SJCRH30 (cell line): Measurements from ENCODE around the gene PTCSC3. TPM values are rescaled to one million over a fixed set of nuclear protein-coding genes. Genes with fewer than 3 reads are reported as not detected.

ENCODE experiments used
- DNase-seq, 2 experiments: peaks; one replicate each; pipeline ENCODE4 v3.0.0-alpha.2; 2015 to 2020
- H3K27ac ChIP-seq: fragments of 250-450 bp; sonication (Bioruptor Pico); 2 replicates; pipeline ENCODE4 v1.5.1; 2020; ENCODE audit warnings: mild to moderate bottlenecking, moderate library complexity
- H3K27me3 ChIP-seq: fragments of 250-450 bp; sonication (Bioruptor Pico); 2 replicates; pipeline ENCODE4 v1.5.1; 2020; ENCODE audit warnings: mild to moderate bottlenecking, moderate library complexity
- H3K36me3 ChIP-seq: fragments of 250-450 bp; sonication (Bioruptor Pico); 2 replicates; pipeline ENCODE4 v1.5.1; 2020; ENCODE audit warnings: mild to moderate bottlenecking, moderate library complexity
- H3K4me1 ChIP-seq: fragments of 250-450 bp; sonication (Bioruptor Pico); 2 replicates; pipeline ENCODE4 v1.5.1; 2020; ENCODE audit warnings: mild to moderate bottlenecking, moderate library complexity
- H3K4me3 ChIP-seq: fragments of 250-450 bp; sonication (Bioruptor Pico); 2 replicates; pipeline ENCODE4 v1.5.1; 2020; ENCODE audit warnings: mild to moderate bottlenecking, moderate library complexity
- H3K9me3 ChIP-seq: fragments of 250-450 bp; sonication (Bioruptor Pico); replicated peaks from 2 replicates; pipeline ENCODE4 v1.5.1; 2020; ENCODE audit warnings: mild to moderate bottlenecking, moderate library complexity
- total RNA-seq: library from RNA; depleted of rRNA; stranded (reverse); fragments of >200 nt; shearing (Covaris generic); gene quantifications from 2 replicates; pipeline ENCODE4 v1.2.3, GENCODE V29; 2014; rRNA removed

Gene PTCSC3
- not detected in 2 replicates for total RNA-seq

GRCh38 chr14:36176524-36176923 lies at the start of gene PTCSC3:
PTCSC3 (minus strand) TSS chr14:36176722.
- no peak for DNase-seq
- H3K27ac ChIP-seq, result no peak within 1 kb of the TSS
- H3K4me1 ChIP-seq, result no peaks in the 10 kb centered on the region
- H3K36me3 ChIP-seq, result no peaks in the 10 kb centered on the region
- no peak within 1 kb of the TSS for H3K4me3 ChIP-seq
- H3K27me3 ChIP-seq, result 0 out of 2 replicates have a peak, but pooled peaks cover under 1% of the 10 kb centered on the region
- no peaks in the 10 kb centered on the region for H3K9me3 ChIP-seq

- no peak overlapping the region for H3K4me3 ChIP-seq
- H3K4me1 ChIP-seq, result no peaks in the 10 kb centered on the region
- H3K27me3 ChIP-seq, result no peaks in the 10 kb centered on the region
- H3K27ac ChIP-seq, result no peak overlapping the region
- H3K36me3 ChIP-seq, result no peaks in the 10 kb centered on the region
- H3K9me3 ChIP-seq, result no peaks in the 10 kb centered on the region
- DNase-seq, result no peak
Observed at GRCh38 chr14:36226164-36226563, 49.6 kb upstream of the PTCSC3 start.

- H3K9me3 ChIP-seq, result no peaks in the 10 kb centered on the region
- no peak for DNase-seq
- H3K36me3 ChIP-seq, result no peaks in the 10 kb centered on the region
- no peaks in the 10 kb centered on the region for H3K27me3 ChIP-seq
- no peak overlapping the region for H3K4me3 ChIP-seq
- H3K4me1 ChIP-seq, result no peaks in the 10 kb centered on the region
- no peak overlapping the region for H3K27ac ChIP-seq
Observed at GRCh38 chr14:36224176-36224575, 47.7 kb upstream of the PTCSC3 start.

- H3K4me3 ChIP-seq, result no peak overlapping the region
- no peak for DNase-seq
- no peaks in the 10 kb centered on the region for H3K36me3 ChIP-seq
- no peaks in the 10 kb centered on the region for H3K9me3 ChIP-seq
- H3K4me1 ChIP-seq, result no peaks in the 10 kb centered on the region
- no peak overlapping the region for H3K27ac ChIP-seq
- H3K27me3 ChIP-seq, result no peaks in the 10 kb centered on the region
Observed at GRCh38 chr14:36223558-36223957, 47.0 kb upstream of the PTCSC3 start.

- no peak for DNase-seq
Observed at GRCh38 chr14:36222952-36223468, 46.5 kb upstream of the PTCSC3 start.

GRCh38 chr14:36222337-36222736 lies 45.8 kb upstream of the PTCSC3 start:
- Histone ChIP-seq H3K9me3 (no peaks in the 10 kb centered on the region), H3K27me3 (0 out of 2 replicates have a peak, but pooled peaks cover 3% of the 10 kb centered on the region)

More at GRCh38 chr14:36222952-36223468, 46.5 kb upstream of the PTCSC3 start:
- no peak overlapping the region for H3K4me3 ChIP-seq
- no peaks in the 10 kb centered on the region for H3K4me1 ChIP-seq
- no peaks in the 10 kb centered on the region for H3K27me3 ChIP-seq
- no peak overlapping the region for H3K27ac ChIP-seq
- H3K9me3 ChIP-seq, result no peaks in the 10 kb centered on the region
- H3K36me3 ChIP-seq, result no peaks in the 10 kb centered on the region

GRCh38 chr14:36221112-36221511 lies 44.6 kb upstream of the PTCSC3 start:
- no peaks in the 10 kb centered on the region for H3K4me1 ChIP-seq
- H3K4me3 ChIP-seq, result no peak overlapping the region
- DNase-seq, result no peak
- H3K9me3 ChIP-seq, result no peaks in the 10 kb centered on the region
- no peak overlapping the region for H3K27ac ChIP-seq
- H3K27me3 ChIP-seq, result 0 out of 2 replicates have a peak, but pooled peaks cover 10% of the 10 kb centered on the region
- H3K36me3 ChIP-seq, result no peaks in the 10 kb centered on the region

More at GRCh38 chr14:36222337-36222736, 45.8 kb upstream of the PTCSC3 start:
- no peak for DNase-seq
- Histone ChIP-seq H3K36me3 (no peaks in the 10 kb centered on the region), H3K4me1 (no peaks in the 10 kb centered on the region), H3K4me3 (no peak overlapping the region), H3K27ac (no peak overlapping the region)

GRCh38 chr14:36217732-36218131 lies 41.2 kb upstream of the PTCSC3 start:
- no peak for DNase-seq

GRCh38 chr14:36217027-36217426 lies 40.5 kb upstream of the PTCSC3 start:
- Histone ChIP-seq H3K36me3 (no peaks in the 10 kb centered on the region), H3K9me3 (no peaks in the 10 kb centered on the region), H3K27ac (no peak overlapping the region), H3K4me3 (no peak overlapping the region), H3K27me3 (0 out of 2 replicates have a peak, but pooled peaks cover 14% of the 10 kb centered on the region), H3K4me1 (no peaks in the 10 kb centered on the region)
- DNase-seq, result no peak

More at GRCh38 chr14:36217732-36218131, 41.2 kb upstream of the PTCSC3 start:
- Histone ChIP-seq H3K27ac (no peak overlapping the region), H3K9me3 (no peaks in the 10 kb centered on the region), H3K4me1 (no peaks in the 10 kb centered on the region), H3K27me3 (0 out of 2 replicates have a peak, but pooled peaks cover 14% of the 10 kb centered on the region), H3K36me3 (no peaks in the 10 kb centered on the region), H3K4me3 (no peak overlapping the region)

- no peak for DNase-seq
- H3K27me3 ChIP-seq, result 0 out of 2 replicates have a peak, but pooled peaks cover 14% of the 10 kb centered on the region
- H3K27ac ChIP-seq, result no peak overlapping the region
- no peaks in the 10 kb centered on the region for H3K36me3 ChIP-seq
- H3K9me3 ChIP-seq, result no peaks in the 10 kb centered on the region
- no peak overlapping the region for H3K4me3 ChIP-seq
- H3K4me1 ChIP-seq, result no peaks in the 10 kb centered on the region
Observed at GRCh38 chr14:36215217-36215598, 38.7 kb upstream of the PTCSC3 start.

- H3K4me1 ChIP-seq, result no peaks in the 10 kb centered on the region
Observed at GRCh38 chr14:36214476-36215216, 38.1 kb upstream of the PTCSC3 start.

GRCh38 chr14:36212987-36213386 lies 36.5 kb upstream of the PTCSC3 start:
- no peak for DNase-seq
- Histone ChIP-seq H3K9me3 (no peaks in the 10 kb centered on the region), H3K27me3 (0 out of 2 replicates have a peak, but pooled peaks cover 14% of the 10 kb centered on the region), H3K36me3 (no peaks in the 10 kb centered on the region), H3K4me3 (no peak overlapping the region), H3K27ac (no peak overlapping the region), H3K4me1 (no peaks in the 10 kb centered on the region)

More at GRCh38 chr14:36214476-36215216, 38.1 kb upstream of the PTCSC3 start:
- Histone ChIP-seq H3K27me3 (0 out of 2 replicates have a peak, but pooled peaks cover 14% of the 10 kb centered on the region), H3K27ac (no peak overlapping the region), H3K9me3 (no peaks in the 10 kb centered on the region), H3K4me3 (no peak overlapping the region), H3K36me3 (no peaks in the 10 kb centered on the region)
- DNase-seq, result no peak

- no peaks in the 10 kb centered on the region for H3K4me1 ChIP-seq
- DNase-seq, result no peak
- H3K36me3 ChIP-seq, result no peaks in the 10 kb centered on the region
- no peaks in the 10 kb centered on the region for H3K9me3 ChIP-seq
- H3K4me3 ChIP-seq, result no peak overlapping the region
- no peak overlapping the region for H3K27ac ChIP-seq
- 0 out of 2 replicates have a peak, but pooled peaks cover 12% of the 10 kb centered on the region for H3K27me3 ChIP-seq
Observed at GRCh38 chr14:36212577-36212976, 36.1 kb upstream of the PTCSC3 start.

- no peak overlapping the region for H3K27ac ChIP-seq
- no peaks in the 10 kb centered on the region for H3K9me3 ChIP-seq
- DNase-seq, result no peak
- H3K4me1 ChIP-seq, result no peaks in the 10 kb centered on the region
- no peak overlapping the region for H3K4me3 ChIP-seq
- no peaks in the 10 kb centered on the region for H3K36me3 ChIP-seq
- 0 out of 2 replicates have a peak, but pooled peaks cover 6% of the 10 kb centered on the region for H3K27me3 ChIP-seq
Observed at GRCh38 chr14:36208690-36209278, 32.3 kb upstream of the PTCSC3 start.

GRCh38 chr14:36207500-36207899 lies 31.0 kb upstream of the PTCSC3 start:
- Histone ChIP-seq H3K36me3 (no peaks in the 10 kb centered on the region), H3K27ac (no peak overlapping the region), H3K9me3 (no peaks in the 10 kb centered on the region), H3K4me3 (no peak overlapping the region), H3K4me1 (no peaks in the 10 kb centered on the region), H3K27me3 (0 out of 2 replicates have a peak, but pooled peaks cover 2% of the 10 kb centered on the region)
- peak in 1 of 2 experiments; percentile 2 for DNase-seq
